ENCODE results near the gene INPP5A.
A peak's percentile ranks its signal among the peaks of the same experiment; 100 is the strongest.
"Not testable (repeated sequence)": the region's sequence is repeated elsewhere in the genome, so short reads cannot be mapped to it uniquely, and the experiment has no call there.

INPP5A gene

GRCh38 chr10:132565516-132566209 lies 28.1 kb downstream of the INPP5A start:
- DNase-seq: no peak

GRCh38 chr10:132566892-132567291 lies 29.3 kb downstream of the INPP5A start:
- DNase-seq: no peak

DNA sequence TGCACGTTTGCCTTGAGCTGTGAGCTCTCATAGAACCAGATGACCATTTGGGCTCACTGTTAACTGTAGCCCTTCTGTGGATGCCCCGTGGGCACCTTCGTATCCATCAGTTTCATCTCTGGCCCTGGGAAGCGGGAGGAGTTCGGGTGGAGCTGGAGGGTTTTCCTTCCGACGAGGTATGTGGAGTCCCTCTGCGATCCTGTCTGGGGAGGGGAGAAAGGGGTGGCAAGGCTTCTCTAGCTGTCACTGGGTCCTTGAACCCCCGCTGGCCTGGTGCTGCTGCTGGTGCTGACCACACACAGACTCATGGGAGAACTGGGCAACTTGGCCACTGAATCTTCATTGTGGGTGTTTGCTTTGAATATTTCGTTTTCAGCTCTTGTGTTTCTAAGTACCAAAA lies 32.7 kb downstream of the INPP5A start:
- no peak for DNase-seq

DNA sequence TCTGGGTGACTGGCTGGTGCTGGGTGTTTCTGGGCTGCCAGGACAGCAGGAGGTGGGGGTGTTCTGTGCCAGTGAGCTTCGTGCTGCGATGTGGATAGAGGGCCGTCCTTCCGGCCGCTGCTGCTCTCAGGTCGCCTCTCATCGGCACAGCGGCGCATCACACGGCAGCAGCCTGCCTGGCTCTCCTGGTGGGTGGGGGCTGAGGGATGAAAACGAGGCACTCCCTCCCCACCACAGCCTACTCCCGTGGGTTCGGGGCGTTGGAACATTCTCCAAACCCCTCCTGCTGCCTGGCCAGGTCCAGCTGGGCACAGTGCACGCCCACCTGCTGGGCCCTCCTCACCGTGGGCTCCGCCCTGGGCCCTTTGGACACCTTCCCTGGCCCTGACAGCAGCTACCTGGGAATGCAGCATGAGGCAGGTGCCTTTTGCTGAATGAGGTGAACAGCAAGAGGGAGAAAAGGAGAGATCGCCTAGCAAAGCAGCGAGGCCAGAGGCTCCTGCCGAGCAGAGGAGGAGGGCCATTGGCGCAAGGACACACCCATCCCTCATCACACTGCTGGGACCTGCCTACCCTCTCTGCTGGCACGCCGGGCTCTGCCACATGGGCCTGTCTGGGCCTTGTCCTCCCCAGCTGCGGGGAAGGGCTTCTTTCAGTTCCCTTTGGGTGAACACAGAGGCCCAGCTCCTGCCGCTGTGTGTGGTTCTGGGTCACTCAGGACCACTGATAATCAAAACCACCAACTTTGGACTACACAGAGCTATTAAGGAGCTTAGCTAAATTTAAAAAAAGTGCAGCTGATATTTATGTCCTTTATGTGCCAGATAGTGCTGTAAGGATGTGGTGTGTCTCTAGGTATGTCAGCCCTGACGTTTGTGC lies 33.4 kb downstream of the INPP5A start:
- DNase-seq: no peak

- peak; percentile 83 for DNase-seq
Observed at GRCh38 chr10:132571650-132572544, 34.3 kb downstream of the INPP5A start.

GRCh38 chr10:132572545-132572937 lies 35.0 kb downstream of the INPP5A start:
- no peak for DNase-seq

DNA sequence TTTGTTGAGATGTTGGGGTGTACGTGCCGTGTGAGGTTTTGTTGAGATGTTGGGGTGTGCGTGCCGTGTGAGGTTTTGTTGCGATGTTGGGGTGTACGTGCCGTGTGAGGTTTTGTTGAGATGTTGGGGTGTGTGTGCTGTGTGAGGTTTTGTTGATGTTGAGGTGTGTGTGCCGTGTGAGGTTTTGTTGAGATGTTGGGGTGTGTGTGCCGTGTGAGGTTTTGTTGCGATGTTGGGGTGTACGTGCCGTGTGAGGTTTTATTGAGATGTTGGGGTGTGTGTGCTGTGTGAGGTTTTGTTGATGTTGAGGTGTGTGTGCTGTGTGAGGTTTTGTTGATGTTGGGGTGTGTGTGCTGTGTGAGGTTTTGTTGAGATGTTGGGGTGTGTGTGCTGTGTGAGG lies 35.4 kb downstream of the INPP5A start:
- not testable (repeated sequence) for DNase-seq

DNA sequence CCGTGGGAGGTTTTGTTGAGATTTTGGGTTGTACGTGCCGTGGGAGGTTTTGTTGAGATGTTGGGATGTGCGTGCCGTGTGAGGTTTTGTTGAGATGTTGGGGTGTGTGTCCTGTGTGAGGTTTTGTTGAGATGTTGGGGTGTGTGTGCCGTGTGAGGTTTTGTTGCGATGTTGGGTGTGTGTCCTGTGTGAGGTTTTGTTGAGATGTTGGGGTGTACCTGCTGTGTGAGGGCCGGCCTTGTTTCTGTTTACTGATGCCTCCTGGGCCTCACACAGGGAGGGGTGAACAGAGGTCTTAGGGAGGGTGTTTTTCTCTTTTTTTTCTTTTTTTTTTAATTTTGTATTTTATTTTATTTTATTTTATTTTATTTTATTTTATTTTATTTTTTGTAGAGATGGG lies 36.7 kb downstream of the INPP5A start:
- DNase-seq: no peak

DNA sequence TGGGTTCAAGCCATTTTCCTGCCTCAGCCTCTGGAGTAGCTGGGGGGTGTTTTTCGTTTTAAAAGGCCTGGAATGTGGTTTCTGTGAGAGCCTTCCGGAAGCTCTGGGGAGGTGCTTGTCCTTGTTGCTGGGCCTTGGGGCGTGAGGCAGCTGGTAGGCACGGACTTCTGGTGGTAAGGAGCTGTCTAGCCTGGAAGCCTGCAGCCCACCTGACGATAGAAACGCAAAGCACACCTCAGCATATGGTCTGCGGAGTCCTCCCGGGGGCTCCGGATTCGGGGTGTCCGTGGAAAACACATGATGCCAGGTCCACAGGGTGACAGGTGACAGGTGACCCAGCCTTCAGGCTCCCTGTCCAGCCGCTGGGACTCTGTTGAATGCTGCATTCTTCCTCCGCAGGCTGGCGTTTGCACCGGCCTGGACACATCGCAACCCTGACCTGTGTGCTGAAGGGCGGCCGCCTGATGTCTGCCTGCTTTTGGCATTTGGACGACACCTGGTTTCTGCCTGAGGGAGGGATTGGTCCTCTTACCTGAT lies 37.3 kb downstream of the INPP5A start:
- DNase-seq: no peak

DNA sequence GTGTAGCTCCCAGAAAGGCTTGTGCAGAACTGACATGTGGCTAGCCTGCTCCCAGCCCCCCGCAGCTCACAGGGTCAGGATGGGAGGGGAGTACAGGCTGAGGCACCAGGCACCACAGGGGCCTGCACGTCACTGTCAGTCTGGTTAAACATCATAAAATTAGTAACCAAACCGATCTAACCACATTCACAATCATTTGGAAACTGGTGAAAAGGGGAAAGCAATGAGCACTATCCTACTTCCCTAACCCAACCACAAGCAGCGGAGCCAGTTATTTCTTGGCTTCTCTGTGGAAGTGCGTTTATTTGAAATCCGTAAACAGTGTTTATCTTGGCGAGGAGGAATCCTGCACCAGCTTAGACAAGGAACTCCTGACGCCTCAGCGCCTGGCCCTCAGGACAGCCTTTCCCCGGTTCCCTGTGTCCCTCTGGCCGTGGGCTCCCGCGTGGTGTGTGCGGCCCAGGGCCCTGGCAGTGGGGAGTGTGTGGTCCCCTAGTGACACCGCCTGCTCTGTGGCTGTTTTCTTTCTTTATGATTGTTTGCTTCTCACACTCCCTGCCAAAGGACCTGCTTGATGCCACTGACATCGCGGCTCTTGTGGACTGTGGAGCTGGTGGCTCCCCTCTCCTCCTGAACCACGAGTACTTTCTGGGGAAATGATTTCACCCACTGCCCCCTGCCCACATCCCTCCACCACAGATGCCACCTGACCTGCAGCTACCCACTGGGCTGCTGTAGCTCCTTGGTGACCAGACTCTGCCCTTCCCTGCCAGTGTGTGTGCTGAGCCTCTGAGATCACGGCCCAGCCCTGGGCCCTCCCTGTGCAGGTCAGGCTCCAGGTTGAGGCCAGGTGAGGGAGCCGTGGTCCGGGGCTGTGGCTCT lies 38.0 kb downstream of the INPP5A start:
- DNase-seq: no peak

DNA sequence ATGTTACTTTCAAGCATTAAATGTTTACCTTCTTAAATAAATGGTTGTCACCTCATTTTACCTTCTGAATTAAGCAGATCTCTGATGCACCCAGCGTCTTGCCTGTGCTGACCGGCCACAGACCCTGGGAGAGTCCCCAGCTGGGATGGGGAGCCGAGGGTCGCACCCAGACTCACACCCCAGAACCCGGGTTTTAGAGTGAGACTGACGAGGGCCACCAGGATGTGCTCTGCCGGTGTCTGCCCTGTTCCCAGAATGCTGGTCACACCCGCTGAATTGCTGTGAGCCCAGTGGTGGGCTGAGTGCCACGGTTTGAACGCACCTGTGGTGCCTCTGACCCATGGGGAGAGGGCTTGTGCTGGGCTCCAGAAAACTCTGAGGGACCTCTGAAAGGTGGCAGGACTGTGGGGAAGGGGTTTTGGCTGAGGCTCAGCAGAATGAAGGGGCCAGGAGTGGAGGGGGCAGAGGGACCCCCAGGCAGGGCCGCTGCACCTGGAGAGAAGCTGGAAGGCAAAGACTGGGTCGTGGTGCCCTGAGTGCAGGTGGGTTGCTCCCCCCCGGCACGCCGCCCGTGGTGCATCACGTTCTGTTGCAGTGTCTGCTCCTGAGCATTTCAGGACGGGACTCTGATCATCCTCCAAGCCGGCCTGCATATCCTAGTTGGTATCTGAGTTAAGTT lies 39.2 kb downstream of the INPP5A start:
- no peak for DNase-seq

- no peak for DNase-seq
Observed at GRCh38 chr10:132577350-132578003, 39.9 kb downstream of the INPP5A start.

- DNase-seq: no peak
Observed at GRCh38 chr10:132578287-132578951, 40.8 kb downstream of the INPP5A start.

DNA sequence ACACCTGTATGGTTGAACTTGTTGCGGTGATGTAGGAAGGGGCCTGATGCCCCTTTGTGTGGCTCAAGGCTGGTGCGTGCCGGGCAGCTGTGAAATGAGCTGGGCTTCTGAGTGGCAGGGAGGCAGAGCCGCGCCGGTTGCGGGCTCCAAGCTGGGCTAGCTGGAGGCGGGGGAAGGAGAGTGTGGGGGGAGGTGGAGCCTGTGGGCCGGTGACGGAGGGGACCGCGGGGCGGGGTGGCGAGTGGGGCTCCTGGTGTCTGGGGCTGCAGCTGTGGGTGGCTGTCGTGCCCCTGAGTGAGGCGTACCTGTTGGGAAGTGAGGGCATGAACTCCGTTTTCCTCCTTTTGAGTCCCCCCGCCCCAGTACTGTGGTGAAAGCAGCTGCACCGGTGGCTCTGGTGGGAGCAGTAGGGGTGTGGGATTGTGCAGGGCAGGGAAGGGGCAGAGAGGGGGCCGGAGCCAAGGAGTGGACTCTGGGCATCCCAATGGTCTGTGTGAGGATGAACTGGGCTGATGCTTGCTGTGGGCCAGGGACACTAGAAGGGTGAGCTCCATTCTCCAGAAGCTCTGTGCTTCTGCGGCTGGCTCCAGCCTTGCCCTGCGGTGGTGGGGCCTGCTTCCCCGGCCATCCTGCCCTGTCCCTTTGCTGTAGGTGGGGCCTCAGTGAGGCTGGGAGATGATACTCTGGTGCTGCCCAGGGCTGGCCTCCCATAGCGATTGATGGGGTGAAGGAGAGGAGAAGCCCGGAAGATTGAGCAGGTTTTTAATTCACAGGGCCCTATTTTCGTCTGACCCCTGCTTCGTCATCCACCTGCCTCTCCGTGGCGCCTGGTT lies 41.7 kb downstream of the INPP5A start:
- no peak for DNase-seq

GRCh38 chr10:132580143-132580542 lies 42.6 kb downstream of the INPP5A start:
- DNase-seq: no peak

GRCh38 chr10:132580617-132581016 lies 43.0 kb downstream of the INPP5A start:
- DNase-seq: no peak

DNA sequence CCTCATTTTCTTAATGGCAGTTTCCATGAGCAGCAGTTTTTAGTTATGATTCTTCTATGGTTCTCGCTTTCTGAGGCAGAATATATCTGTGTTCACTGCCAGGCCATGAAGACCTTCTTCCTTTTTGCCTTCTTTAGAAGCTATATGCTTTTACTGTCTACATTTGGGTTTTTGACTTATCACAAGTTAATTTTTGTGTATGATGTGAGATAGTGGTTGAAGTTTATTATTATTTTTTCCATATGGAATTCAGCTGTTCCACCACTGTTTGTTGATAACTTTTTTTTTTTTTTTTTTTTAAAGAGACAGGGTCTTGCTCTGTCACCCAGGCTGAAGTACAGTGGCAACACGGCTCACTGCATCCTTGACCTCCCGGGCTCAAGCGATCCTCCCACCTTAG lies 44.5 kb downstream of the INPP5A start:
- DNase-seq: no peak

DNA sequence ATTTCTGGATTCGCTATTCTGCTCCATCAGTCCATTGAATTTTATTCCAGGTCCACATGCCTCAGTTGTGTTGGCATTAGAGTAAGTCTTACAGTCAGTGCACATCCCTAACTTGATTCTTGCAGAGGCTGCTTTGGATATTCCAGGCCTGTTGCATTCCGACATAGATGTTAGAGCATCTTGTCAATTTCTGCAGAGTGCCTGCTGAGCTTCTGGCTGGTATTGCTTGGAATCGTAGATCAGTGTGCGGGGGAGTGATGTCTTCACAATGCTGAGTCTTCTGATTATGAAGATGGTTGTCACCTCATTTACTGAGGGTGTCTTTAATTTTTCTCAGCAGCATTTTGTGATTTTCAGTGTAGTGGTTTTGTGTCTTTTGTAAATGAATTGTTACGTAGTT lies 45.2 kb downstream of the INPP5A start:
- DNase-seq: no peak

GRCh38 chr10:132583456-132583855 lies 45.9 kb downstream of the INPP5A start:
- no peak for DNase-seq
